Spleen (tissue), 11 donors: Measurements from ENCODE around the gene SF3B5. TPM values are rescaled to one million over a fixed set of nuclear protein-coding genes. Genes with fewer than 3 reads are reported as not detected.
A peak's percentile ranks its signal among the peaks of the same experiment; 100 is the strongest.

Source experiments
- DNase-seq: peaks from one replicate; pipeline ENCODE4 v3.0.0-alpha.2; 2020
- H3K27ac ChIP-seq, 8 donors: fragments of 200-600 bp; sonication (generic) in 7 of 8; 1 replicate in 4 of 8; 2 replicates in 4 of 8; pipeline versions ENCODE4 v1.5.0 to v1.8.0; 2016 to 2021; ENCODE audit warnings: inconsistent platforms in 4 of 8, mild to moderate bottlenecking in 4 of 8, moderate library complexity in 1 of 8
- H3K27me3 ChIP-seq, 7 donors: fragments of 200-600 bp; sonication (generic) in 6 of 7; replicated peaks in 1 of 7; 1 replicate in 4 of 7; 2 replicates in 3 of 7; pipeline versions ENCODE4 v1.5.0 to v1.8.0; 2016 to 2021; ENCODE audit warnings: inconsistent platforms in 3 of 7, mild to moderate bottlenecking in 1 of 7
- H3K36me3 ChIP-seq, 6 donors: fragments of 200-600 bp; sonication (generic) in 5 of 6; 1 replicate in 4 of 6; 2 replicates in 2 of 6; pipeline versions ENCODE4 v1.5.0 to v1.8.0; 2016 to 2021; ENCODE audit warnings: inconsistent platforms in 2 of 6
- H3K4me1 ChIP-seq, 6 donors: fragments of 200-600 bp; sonication (generic) in 5 of 6; 1 replicate in 3 of 6; 2 replicates in 3 of 6; pipeline versions ENCODE4 v1.5.0 to v1.8.0; 2016 to 2021; ENCODE audit warnings: inconsistent platforms in 3 of 6
- H3K4me3 ChIP-seq, 8 donors: fragments of 200-600 bp; sonication (generic) in 7 of 8; 1 replicate in 4 of 8; 2 replicates in 4 of 8; pipeline versions ENCODE4 v1.5.0 to v1.8.0; 2016 to 2021; ENCODE audit warnings: inconsistent platforms in 4 of 8, mild to moderate bottlenecking in 4 of 8, moderate library complexity in 2 of 8
- H3K9me3 ChIP-seq, 8 donors: fragments of 200-600 bp; sonication (generic) in 7 of 8; 1 replicate in 4 of 8; 2 replicates in 4 of 8; pipeline versions ENCODE4 v1.5.0 to v1.8.0; 2016 to 2021; ENCODE audit warnings: inconsistent platforms in 4 of 8
- POLR2A ChIP-seq, 3 donors: fragments of 450-650 bp; IDR thresholded peaks; one replicate each; pipeline ENCODE4 v1.5.1; 2017; ENCODE audit warnings: antibody characterized with exemption in 3 of 3, mild to moderate bottlenecking in 1 of 3
- POLR2AphosphoS5 ChIP-seq, 3 donors: sonication (generic); formaldehyde crosslinking; IDR thresholded peaks; one replicate each; pipeline ENCODE4 v1.5.1; 2017; ENCODE audit warnings: antibody characterized with exemption in 3 of 3
- WGBS, 5 donors: extraction: QIAGEN DNeasy Blood & Tissue Kit in 3 of 5; methylation state at CpG; one replicate each; pipeline versions ENCODE4 v1.1.5 to v1.1.7; 2013 to 2018; 5-methylcytosine and 5-hydroxymethylcytosine counted together
- intact Hi-C: fragments of 100-400 bp; cut with DNase I; formaldehyde crosslinking; loops from one replicate; pipeline ENCODE4 v1.15.0; 2023; ENCODE audit warnings: low total_unique reads
- polyA plus RNA-seq, 3 donors: library from polyadenylated mRNA; stranded (reverse); fragments of 200-250 nt; gene quantifications; one replicate each; pipeline ENCODE4 v1.2.1, GENCODE V29; 2013
- total RNA-seq, 7 donors: library from RNA; depleted of rRNA in 3 of 7; stranded (reverse); fragments of >200 nt in 3 of 7; fragmentation: NEBNext Ultra II Directional in 4 of 7; extraction: Animal tissue kit (Norgen Biotek cat#: 25700) in 4 of 7; gene quantifications; one replicate each; pipeline versions ENCODE4 v1.1.0 to v1.2.1, GENCODE V29; 2016 to 2021
- TF ChIP-seq, protein P1 (sequence below), 11 experiments: fragments of 200-600 bp in 7 of 11; fragments of 450-650 bp in 4 of 11; sonication (generic) in 4 of 11; IDR thresholded peaks in 8 of 11; conservative IDR thresholded peaks in 3 of 11; 1 replicate in 7 of 11; 2 replicates in 4 of 11; pipeline versions ENCODE4 v1.4.0 to v1.8.0; 2016 to 2021; ENCODE audit warnings: antibody characterized with exemption in 11 of 11, inconsistent platforms in 4 of 11, mild to moderate bottlenecking in 1 of 11
- donor health status: healthy with polysubstance abuse.
- donor health status: DM: no; HTN: no; CAD: no; lungs with moderate emphysema.
- donor health status: DM: no; HTN: no; CAD: no.
- donor health status: Bipolar disorder and iron deficiency.
- donor health status: healthy.
- donor health status: DM: no; HTN: no; CAD: no.
- donor health status: DM: yes; HTN: yes; CAD: no.

SF3B5 gene
- total and polyA plus RNA-seq, 10 donors: 80.1 to 236 (median 127) TPM

GRCh38 chr6:144073024-144073423 is 22.3 kb downstream of the SF3B5 start:
- H3K4me3 ChIP-seq: no peak overlapping the region
- DNase-seq: no peak
- H3K27me3 ChIP-seq: no peaks in the 10 kb centered on the region
- TF ChIP-seq, protein P1, sequence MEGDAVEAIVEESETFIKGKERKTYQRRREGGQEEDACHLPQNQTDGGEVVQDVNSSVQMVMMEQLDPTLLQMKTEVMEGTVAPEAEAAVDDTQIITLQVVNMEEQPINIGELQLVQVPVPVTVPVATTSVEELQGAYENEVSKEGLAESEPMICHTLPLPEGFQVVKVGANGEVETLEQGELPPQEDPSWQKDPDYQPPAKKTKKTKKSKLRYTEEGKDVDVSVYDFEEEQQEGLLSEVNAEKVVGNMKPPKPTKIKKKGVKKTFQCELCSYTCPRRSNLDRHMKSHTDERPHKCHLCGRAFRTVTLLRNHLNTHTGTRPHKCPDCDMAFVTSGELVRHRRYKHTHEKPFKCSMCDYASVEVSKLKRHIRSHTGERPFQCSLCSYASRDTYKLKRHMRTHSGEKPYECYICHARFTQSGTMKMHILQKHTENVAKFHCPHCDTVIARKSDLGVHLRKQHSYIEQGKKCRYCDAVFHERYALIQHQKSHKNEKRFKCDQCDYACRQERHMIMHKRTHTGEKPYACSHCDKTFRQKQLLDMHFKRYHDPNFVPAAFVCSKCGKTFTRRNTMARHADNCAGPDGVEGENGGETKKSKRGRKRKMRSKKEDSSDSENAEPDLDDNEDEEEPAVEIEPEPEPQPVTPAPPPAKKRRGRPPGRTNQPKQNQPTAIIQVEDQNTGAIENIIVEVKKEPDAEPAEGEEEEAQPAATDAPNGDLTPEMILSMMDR (IDR thresholded peaks at IDR 0.05 in 8 of 11, conservative IDR thresholded peaks at IDR 0.05 in 3 of 11): no peak
- TF ChIP-seq POLR2A (IDR thresholded peaks at IDR 0.05) (no peak), POLR2AphosphoS5 (IDR thresholded peaks at IDR 0.05) (no peak)
- 61 to 84% (median 84%) methylated on average over 3 of the region's 3 CpGs for WGBS, 5 donors
- H3K9me3 ChIP-seq: no peaks in the 10 kb centered on the region
- H3K36me3 ChIP-seq: no peaks in the 10 kb centered on the region
- intact Hi-C loops: no loop called here
- no peaks in the 10 kb centered on the region for H3K4me1 ChIP-seq
- H3K27ac ChIP-seq: no peak overlapping the region

DNA sequence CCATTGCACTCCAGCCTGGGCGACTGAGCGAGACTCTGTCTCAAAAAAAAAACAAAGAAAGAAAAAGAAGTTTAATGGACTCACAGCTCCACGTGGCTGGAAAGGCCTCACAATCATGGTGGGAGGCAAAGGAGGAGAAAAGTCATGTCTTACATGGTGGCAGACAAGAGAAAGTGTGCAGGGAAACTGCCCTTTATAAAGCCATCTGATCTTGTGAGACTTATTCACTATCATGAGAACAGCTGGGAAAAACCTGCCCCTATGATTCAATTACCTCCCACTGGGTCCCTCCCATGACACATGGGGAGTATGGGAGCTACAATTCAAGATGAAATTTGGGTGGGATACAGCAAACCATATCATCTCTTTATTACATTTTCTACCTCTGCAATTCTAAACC is 25.9 kb downstream of the SF3B5 start:
- no peaks in the 10 kb centered on the region for H3K27me3 ChIP-seq
- DNase-seq: no peak
- no peaks in the 10 kb centered on the region for H3K9me3 ChIP-seq
- intact Hi-C loops: no loop called here
- TF ChIP-seq, protein P1 (IDR thresholded peaks at IDR 0.05 in 8 of 11, conservative IDR thresholded peaks at IDR 0.05 in 3 of 11): no peak
- no peak for TF ChIP-seq POLR2A (IDR thresholded peaks at IDR 0.05)
- 73 to 88% (median 84%) methylated on average over 3 of the region's 3 CpGs for WGBS, 5 donors
- peaks cover 3 to 27% (median 16%) of the 10 kb centered on the region in 6 donors for H3K4me1 ChIP-seq
- no peak overlapping the region for H3K27ac ChIP-seq
- no peak overlapping the region for H3K4me3 ChIP-seq
- H3K36me3 ChIP-seq: no peaks in the 10 kb centered on the region

GRCh38 chr6:144068794-144069193 is 26.6 kb downstream of the SF3B5 start:
- intact Hi-C loops: no loop called here
- Histone ChIP-seq H3K36me3 (no peaks in the 10 kb centered on the region), H3K9me3 (no peaks in the 10 kb centered on the region), H3K27me3 (no peaks in the 10 kb centered on the region), H3K27ac (no peak overlapping the region), H3K4me1 (peaks cover 3 to 27% (median 16%) of the 10 kb centered on the region in 6 donors), H3K4me3 (no peak overlapping the region)
- no peak for TF ChIP-seq POLR2AphosphoS5 (IDR thresholded peaks at IDR 0.05)
- no peak for TF ChIP-seq POLR2A (IDR thresholded peaks at IDR 0.05)
- TF ChIP-seq, protein P1 (IDR thresholded peaks at IDR 0.05 in 8 of 11, conservative IDR thresholded peaks at IDR 0.05 in 3 of 11): no peak
- no peak for DNase-seq
- WGBS, 5 donors: 63 to 77% (median 70%) methylated on average over 3 of the region's 3 CpGs

- H3K9me3 ChIP-seq: no peaks in the 10 kb centered on the region
- H3K4me1 ChIP-seq: peaks cover 10 to 41% (median 26%) of the 10 kb centered on the region in 6 donors
- no peak for DNase-seq
- peak overlapping the region in 4 of 8 donors; percentile 15 to 25 (median 21) for H3K27ac ChIP-seq
- intact Hi-C loops: no loop called here
- H3K27me3 ChIP-seq: no peaks in the 10 kb centered on the region
- no peaks in the 10 kb centered on the region for H3K36me3 ChIP-seq
- TF ChIP-seq, protein P1 (IDR thresholded peaks at IDR 0.05 in 8 of 11, conservative IDR thresholded peaks at IDR 0.05 in 3 of 11): no peak
- no peak for TF ChIP-seq POLR2A (IDR thresholded peaks at IDR 0.05)
- no peak for TF ChIP-seq POLR2AphosphoS5 (IDR thresholded peaks at IDR 0.05)
- no peak overlapping the region for H3K4me3 ChIP-seq
- 51 to 70% (median 56%) methylated on average over 4 to 6 of the region's 6 CpGs for WGBS, 5 donors
These were observed 28.5 kb downstream of the SF3B5 start for GRCh38 chr6:144066741-144067484.
